ENCODE data around the gene SRPK1.

SRPK1 gene

DNA sequence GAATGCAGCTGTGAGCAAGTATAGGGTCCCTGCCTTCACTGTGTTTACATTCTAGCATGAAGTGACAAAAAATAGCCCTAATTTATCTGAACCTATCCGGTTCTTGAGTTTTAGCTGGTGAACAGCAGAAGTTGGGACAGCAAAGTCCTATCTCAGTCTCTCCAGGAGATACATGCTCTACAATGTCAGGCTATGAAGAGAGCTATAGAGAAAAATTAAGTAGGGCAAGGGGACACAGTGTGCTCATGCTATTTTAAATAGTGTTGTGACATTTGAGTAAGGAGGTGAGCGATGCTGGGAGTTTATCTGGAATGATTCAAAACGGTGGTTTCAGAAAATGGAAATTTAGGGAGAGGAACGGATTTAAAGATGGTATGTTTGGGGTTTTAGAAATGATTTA lies 20.4 kb downstream of the SRPK1 start:
- DNase-seq (ENCODE audit: low read depth in 2 of 2), result no peak

DNA sequence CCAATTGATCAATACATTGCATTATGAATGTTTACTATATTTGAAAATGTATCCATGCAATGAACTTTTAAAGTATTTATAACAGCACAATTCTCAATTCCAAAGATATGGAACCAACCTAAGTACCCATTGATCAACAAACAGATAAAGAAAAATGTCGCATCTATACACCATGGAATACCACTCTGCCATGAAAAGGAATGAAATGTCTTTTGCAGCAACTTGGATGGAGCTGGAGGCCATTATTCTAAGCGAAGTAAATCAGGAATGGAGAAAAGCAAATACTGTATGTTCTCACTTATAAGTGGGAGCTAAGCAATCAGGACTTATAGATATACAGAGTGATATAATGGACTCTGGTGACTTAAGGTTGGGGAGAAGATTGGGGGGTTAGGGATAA lies 22.9 kb downstream of the SRPK1 start:
- no peak for DNase-seq (ENCODE audit: low read depth in 2 of 2)

DNA sequence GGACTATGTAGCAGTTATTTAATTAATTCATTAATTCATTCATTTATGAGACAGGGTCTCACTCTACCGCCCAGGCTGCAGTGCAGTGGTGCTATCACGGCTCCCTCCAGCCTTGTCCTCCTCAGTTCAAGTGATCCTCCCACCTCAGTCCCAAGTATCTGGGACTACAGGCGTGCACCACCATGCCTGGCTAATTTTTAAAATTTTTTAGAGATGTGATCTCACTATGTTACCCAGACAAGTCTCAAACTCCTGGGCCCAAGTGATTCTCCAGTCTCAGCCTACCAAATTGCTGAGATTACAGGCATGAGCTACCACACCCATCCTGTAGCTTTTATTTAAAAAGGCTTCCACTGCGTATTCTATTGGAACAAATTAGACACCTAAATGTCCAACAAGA lies 23.4 kb downstream of the SRPK1 start:
- DNase-seq (ENCODE audit: low read depth in 2 of 2), result no peak

DNA sequence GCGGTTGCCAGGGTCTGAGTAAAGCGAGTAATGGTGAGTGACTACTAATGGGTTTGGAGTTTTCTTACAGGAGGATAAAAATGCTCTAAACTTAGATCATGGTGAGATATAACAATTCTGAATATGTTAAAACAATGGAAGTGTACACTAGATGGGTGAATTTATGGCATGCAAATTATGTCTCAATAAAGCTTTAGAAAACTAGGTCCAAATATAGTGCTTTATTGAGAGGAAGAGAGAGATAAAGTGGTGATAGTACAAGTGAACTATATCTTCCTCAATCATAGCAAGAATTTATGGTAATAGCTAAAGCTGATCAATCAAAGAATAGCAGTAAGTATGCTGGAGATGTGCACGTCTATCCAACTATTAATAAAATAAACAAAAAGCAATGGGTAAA lies 23.9 kb downstream of the SRPK1 start:
- no peak for DNase-seq (ENCODE audit: low read depth in 2 of 2)

DNA sequence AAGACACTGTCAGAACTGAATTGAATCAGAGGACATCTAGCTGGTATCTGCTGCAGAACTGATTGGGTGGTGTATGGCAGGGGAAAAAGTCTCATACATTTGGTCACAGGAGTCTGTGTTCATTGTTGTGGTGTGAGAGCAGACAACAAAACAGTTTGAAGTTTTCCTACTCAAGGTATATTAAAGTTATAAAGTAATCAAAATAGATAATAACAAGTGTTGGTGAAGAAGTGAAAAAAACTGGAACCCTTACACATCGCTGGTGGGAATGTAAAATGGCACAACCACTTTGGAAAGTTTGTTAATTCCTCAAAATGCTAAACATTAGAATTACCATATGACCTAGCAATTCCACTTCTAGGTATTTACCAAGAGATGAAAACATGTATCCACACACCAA lies 24.7 kb downstream of the SRPK1 start:
- no peak for DNase-seq (ENCODE audit: low read depth in 2 of 2)

DNA sequence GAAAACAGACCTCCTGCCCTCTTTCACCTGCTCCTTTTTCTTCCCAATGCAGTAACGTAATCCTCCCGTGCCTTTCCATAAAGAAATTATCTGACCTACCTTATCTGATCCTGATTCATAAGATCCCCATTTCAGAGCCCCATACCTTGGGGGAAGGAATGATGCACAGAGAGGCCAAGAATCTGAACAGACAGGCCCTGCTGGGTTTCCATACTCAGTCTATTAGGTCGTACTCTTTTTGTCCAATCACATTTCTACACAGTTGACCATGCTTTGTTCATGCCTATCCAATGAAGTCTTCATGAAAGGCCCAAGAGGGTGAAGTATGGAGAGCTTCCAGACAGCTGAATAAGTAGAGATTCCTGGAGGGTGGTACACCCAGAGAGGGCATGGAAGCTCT lies 25.3 kb downstream of the SRPK1 start:
- no peak for DNase-seq (ENCODE audit: low read depth in 2 of 2)

DNA sequence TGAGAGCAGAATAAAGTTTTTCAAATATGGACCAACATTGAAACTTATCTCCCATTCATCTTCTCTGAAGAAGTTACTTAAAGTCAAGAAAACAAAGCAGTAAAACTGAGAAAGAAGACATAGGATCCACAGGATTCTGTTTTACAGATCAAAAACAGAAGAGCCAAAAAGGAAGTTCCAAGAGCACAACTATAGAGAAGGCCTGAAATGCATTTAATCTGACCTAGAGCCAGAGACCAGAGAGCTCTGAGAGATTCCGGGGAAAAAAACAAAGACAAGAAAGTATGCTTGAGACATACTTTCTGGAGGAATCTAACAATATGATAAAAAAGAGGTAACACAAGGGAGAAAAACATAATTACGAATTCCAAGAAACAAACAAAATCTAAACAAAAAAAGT lies 26.1 kb downstream of the SRPK1 start:
- DNase-seq (ENCODE audit: low read depth in 2 of 2), result no peak

DNA sequence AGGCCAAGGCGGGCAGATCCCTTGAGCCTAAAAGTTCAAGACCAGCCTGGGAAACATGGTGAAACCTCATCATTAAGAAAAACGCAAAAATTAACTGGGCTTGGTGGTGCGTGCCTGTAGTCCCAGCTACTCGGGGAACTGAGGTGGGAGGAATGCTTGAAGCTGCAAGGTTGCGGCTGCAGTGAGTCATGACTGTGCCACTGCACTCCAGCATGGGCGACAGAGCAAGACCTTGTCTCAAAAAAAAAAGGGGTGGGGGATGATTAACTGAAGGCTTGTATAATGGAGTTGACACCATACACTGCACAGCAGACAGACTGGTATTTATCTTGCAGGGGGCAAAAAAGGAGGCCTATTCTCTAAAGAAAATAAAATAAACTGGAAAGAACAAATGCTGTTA lies 27.7 kb downstream of the SRPK1 start:
- DNase-seq (ENCODE audit: low read depth in 2 of 2), result no peak

DNA sequence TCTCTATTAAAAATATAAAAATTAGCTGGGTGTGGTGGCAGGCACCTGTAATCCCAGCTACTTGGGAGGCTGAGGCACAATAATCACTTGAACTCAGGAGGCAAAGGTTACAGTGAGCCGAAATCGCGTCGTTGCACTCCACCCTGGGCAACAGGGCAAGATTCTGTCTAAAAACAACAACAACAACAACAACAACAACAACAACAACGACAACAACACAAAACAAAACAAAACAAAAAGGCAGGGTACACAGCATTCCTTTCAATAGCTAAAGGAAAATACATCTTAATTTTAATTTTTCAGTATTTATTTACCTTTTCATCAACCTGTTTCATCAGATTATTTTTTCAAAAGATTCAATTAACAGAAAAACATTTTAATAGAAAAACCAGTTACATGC lies 28.4 kb downstream of the SRPK1 start:
- no peak for DNase-seq (ENCODE audit: low read depth in 2 of 2)

DNA sequence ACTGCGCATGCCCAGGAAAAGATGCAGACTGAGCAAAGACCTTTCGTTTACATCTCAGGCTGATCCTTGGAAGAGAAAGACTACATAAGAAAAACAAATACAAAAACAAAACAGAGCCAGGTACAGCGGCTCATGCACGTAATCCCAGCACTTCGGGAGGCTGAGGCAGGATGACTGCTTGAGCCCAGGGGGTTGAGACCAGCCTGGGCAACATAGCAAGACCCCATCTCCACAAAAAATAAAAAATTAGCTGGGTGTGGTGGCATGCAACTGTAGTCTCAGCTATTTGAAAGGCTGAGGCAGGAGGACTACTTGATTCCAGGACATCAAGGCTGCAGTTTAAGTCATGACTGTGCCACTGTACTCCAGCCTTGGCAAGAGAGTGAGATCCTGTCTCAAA lies 41.7 kb downstream of the SRPK1 start:
- DNase-seq (ENCODE audit: low read depth in 2 of 2), result no peak

DNA sequence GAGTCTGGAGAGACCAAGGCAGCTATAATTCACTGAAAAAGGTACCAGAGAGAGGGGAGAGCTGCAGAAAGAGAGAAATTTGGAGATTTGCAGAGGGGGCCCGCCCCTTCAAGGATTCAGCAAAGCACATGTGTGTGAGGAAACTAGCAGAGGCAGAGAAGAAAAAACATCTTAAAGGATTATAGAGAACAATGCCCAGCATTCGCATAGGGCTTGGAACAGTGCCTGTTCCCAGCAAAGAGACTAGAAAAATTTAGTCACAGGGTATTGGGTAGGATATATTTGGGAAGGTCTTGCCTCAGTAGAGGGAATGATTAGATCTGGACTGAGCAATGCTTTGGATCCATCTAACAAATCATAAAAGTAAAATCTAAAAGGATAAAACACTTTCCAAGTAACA lies 44.0 kb downstream of the SRPK1 start:
- DNase-seq (ENCODE audit: low read depth in 2 of 2), result no peak

DNA sequence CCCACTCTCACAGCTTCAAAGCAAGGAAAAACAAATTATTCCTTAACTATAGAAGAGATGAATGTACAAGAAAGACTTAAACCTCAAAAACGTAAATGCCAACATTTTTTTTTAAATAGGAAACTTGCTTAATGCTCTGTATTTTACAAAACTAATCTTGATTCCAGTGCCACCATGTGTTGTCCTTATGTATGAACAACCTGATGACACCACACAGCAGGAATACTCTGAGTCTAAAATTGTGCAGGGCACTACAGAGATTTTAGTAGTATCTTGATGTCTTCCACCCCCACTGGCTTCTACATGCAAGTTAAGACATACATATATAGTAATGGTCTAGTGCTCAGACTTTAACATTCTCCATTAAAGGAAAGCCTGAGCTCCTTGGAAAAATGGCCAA lies 46.2 kb downstream of the SRPK1 start:
- no peak for DNase-seq (ENCODE audit: low read depth in 2 of 2)

DNA sequence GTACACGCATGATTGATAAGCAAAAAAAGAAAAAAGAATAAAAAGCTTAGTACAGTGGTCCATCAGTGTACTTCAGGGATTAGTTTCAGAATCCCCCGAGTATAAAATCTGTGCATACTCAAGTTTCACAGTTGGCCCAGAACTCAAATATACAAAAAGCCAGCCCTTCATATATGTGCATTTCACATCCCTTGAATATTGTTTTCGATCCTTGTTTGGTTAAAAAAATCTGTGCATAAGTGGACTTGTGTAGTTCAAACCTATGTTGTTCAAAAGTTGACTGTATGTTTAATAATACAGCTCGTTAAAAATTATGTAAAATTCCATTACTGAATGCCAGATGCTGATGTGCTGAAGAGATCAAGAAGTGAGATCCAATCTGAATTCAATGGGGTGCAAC lies 61.5 kb downstream of the SRPK1 start:
- no peak for DNase-seq (ENCODE audit: low read depth in 2 of 2)

DNA sequence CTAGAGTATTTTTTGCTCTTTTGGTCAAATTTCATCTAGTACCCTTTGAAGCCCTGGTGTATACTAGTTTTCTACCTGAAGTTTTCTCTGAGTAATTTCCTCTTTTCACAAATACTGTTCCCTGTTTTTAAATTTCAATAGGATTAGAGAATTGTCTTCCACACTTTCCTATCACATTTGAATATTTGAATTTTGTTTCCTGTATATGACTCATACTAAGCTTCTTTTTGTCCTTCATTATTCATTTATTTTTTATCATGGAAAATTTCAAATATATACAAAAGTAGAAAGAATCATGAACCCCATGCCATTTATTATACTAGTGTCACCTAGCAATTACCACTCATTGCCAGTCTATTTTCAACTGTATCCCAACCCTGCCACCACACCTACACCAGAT lies 63.0 kb downstream of the SRPK1 start:
- DNase-seq (ENCODE audit: low read depth in 2 of 2), result no peak

DNA sequence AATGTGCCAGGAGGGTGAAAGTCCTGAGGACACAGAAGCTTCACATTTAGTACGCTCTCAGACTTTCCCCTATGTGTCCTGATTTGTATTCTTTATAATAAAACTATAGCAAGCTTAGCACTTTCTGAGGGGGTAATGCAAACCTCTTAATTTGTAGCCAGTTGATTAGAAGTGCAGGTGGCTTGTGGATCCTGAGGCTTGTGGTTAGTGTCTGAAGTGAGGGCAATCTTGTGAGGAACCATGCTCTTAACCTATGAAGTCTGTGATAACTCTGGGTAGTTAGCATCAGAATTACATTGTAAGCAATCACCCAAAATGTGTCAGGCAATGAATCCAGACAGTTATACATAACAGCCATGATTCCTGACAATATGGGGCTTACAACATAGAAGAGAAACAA lies 64.6 kb downstream of the SRPK1 start:
- DNase-seq (ENCODE audit: low read depth in 2 of 2), result no peak

DNA sequence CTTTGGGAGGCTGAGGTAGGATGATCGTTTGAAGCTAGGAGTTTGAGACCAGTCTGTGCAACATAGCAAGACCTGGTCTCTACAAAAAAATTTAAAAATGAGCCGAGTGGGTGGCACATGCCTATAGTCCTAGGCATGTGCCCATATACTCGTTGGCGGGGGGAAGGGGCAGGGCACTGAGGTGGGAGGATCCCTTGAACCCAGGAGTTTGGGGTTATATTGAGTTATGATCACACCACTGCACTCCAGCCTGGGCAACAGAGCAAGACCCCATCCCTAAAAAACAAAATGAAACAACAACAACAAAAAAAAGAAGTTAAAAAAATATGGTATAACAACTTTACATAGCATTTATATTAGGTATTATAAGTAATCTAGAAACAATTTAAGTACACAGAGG lies 67.9 kb downstream of the SRPK1 start:
- DNase-seq (ENCODE audit: low read depth in 2 of 2), result no peak

DNA sequence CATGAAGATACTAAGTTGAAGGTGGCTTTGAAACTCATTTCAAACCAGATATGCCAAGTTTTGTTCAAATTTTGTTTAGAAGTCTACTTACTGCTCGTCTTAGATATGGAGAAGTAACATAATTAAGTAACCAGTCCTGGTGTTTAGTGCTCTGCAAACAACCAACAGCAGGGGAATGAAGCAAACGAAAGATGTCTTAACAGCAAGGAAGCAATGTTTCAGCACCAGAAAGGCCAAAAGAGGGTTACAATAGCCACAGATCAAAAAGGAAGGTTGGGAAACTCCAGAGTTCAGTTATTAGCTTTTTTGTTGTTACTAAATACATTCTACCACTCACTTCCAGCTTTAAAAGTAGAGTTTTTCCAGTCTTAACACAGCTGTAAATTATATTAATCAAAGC lies 70.7 kb downstream of the SRPK1 start:
- DNase-seq (ENCODE audit: low read depth in 2 of 2), result no peak

DNA sequence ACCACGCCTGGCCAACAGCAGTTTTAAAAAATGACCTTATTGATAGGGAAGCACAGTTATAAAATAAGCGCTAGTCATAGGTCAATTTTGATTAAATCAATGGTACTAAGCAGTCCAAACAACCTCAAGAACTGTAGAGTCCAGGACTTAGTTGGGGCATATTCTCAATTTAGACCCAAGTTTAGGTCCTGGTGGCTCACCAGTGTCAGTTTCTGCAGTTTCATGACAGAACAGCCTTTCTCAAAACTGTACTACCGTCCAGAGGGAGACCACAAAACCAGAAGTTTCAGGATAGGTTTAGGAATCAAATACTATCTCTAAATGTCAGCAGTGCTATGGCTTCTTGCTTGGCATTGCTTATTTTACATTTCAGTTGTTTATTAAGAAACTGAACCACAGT lies 76.6 kb downstream of the SRPK1 start:
- no peak for DNase-seq (ENCODE audit: low read depth in 2 of 2)

DNA sequence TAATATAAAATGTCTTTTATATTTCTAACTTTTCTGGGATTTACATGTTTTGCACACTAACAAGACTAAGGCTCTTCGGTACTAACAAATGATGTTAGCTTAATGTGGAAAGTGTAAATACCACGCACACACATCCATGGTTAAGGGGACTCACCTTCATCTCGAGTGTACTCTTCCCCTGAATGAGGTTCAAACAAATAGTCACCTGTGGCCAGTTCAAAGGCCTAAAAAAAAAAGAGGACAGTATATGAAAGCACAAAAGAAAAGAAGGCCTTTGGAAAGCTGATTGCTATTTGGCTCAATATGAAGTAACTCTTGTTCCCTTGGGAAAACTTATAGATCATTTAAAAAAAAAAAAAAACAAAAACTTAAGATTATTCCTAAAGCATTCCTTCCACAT lies 78.5 kb downstream of the SRPK1 start:
- DNase-seq (ENCODE audit: low read depth in 2 of 2), result no peak

DNA sequence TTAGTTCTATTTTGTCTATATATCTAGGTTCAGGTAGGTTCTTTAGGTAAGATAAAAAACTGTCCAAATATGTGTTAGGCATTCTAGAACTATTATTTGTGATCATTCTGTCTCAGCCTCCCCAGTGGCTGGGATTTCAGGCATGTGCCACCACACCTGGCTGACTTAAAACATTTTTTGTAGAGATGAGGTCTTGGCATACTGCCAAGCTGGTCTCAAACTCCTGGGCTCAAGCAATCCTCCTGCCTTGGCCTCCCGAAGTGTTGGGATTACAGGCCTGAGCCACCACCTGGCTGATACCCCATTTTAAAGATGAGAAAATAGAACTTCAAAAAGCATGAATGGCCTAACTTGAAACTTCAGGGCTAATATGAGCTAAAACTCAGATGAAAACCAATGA lies 81.9 kb downstream of the SRPK1 start:
- DNase-seq (ENCODE audit: low read depth in 2 of 2), result no peak

DNA sequence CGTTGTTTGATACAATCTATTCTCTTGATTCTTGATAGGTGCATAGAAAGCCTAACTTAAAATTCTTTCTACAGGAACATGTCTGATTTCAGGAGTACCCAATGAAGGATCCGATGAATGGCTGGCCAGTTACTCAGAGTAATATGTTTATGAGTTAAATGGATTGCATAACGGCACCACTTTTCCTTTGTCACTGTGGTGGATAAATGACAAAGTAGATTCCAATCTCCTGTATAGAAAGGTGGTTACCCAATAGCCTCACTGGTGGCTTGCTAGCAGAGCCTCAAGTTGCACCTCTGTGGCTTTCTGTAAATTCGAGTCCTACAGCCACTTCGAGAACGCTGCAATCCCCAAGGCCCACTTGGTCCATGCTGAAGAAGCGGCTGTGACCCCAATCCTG lies 87.4 kb downstream of the SRPK1 start:
- DNase-seq (ENCODE audit: low read depth in 2 of 2), result no peak

DNA sequence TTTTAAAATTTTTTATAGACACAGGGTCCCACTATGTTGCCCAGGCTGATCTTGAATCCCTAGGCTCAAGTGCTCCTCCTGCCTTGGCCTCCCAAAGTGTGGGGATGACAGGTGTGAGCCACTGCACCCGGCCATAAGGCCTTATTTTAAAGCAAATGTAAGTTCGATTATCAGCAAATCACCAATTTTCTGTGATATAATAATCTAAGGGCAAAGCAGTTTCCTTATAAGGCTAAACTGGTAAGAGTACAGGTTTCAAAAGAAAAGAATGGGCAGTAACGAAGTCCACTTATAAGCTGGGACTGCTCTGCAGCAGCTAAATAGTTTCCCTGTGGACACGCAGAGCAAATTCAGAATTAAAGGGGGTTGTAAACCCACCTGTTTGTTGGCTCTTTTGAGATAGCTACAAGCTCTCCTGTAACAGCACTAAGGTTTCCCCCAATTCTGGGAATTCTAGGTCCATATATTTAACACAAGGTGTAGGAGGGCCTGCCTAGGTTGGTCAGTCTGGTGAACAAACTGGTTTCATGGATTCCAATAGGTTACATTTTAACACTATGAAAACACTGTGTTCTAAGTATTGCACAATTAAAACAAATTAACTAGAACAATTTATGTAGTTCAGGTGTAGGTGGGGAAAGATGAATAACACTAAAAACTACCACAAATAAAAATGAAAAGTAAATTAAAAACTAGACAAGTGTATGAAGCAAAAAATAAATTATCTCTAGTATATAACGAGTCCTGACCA lies 89.5 kb downstream of the SRPK1 start:
- no peak for DNase-seq (ENCODE audit: low read depth in 2 of 2)

DNA sequence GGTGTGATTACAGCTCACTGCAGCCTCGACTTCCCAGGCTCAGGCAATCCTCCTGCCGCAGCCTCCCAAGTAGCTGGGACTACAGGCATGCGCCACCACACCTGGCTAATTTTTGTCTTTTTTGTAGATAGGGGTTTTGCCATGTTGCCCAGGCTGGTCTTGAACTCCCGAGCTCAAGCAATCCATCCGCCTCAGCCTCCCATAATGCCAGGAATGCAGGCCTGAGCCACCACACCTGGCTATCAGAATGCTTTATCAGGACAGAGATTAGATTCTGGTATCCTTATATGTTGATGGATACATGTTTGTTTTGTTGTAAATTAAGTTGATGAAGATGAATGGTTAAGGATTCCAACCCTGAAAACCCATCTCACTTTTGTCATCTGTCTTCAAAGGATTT lies 91.6 kb downstream of the SRPK1 start:
- DNase-seq (ENCODE audit: low read depth in 2 of 2), result no peak

DNA sequence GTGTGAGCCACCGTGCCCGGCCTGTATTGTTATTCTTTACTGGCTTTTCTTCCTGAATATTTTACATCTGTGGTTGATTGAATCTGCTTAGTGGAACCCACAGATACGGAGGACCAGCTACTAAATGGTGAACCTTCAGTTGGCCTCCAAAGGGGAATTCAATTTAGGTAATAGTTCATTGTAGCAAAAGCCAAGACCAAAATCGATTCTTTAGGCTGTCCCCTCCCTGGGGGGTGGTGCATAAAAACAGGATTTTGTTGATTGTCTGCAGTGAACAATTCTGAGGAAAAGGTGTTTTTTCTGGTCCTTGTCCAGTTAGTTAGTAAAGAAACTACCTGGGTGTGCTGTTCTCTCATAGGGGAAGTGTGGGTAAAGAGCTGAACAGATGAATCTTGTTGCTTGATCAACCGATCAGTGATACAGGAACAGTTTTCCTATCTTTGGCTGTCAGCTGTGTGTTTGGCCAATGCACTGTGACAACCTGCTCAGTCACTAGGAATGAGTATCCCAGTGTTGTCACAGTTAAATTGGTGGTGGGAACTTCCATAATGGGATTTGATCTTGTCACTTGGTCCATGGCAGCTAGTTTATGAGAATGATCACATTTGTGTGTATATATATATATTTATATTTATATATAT lies 96.2 kb downstream of the SRPK1 start:
- DNase-seq (ENCODE audit: low read depth in 2 of 2), result no peak
